A549 (cell line): ENCODE results near the gene ADGRL3. TPM values are rescaled to one million over a fixed set of nuclear protein-coding genes. Genes with fewer than 3 reads are reported as not detected.

Experiments used
- ATAC-seq, 2 experiments: fragments of 200-7000 bp in 1 of 2; fragments of >200 bp in 1 of 2; cut with Nextera tagmentation in 1 of 2; cut with Tn5 transposase in 1 of 2; 3 replicates each; pipeline versions ENCODE4 v1.8.0 to v1.9.1; 2018 to 2020; ENCODE audit warnings: mild to moderate bottlenecking in 1 of 2, moderate library complexity in 1 of 2
- CTCF ChIA-PET: fragments of 300-600 bp; sonication (Branson Sonifier 250); formaldehyde crosslinking; extraction: SDS; loops from one replicate; lab custom pipeline; 2021; ENCODE audit warnings: antibody characterized with exemption, inconsistent platforms; lab: Yijun Ruan, JAX
- POLR2A ChIA-PET: fragments of 350-600 bp; formaldehyde crosslinking; extraction: SDS; loops from one replicate; lab custom pipeline; 2021; ENCODE audit warnings: antibody characterized with exemption, inconsistent platforms; lab: Yijun Ruan, JAX
- DNase-seq, 2 experiments: peaks; one replicate each; pipeline versions ENCODE4 v3.0.0 to v3.0.0-alpha.2; 2011 to 2016; ENCODE audit warnings: low read depth in 1 of 2, low spot score in 1 of 2
- FAIRE-seq: peaks from 2 replicates; lab custom pipeline; 2011; peaks lifted over from hg19 to GRCh38; lab: Jason Lieb, UNC
- H3K27ac ChIP-seq, 2 experiments: fragments of >200 bp; sonication (Bioruptor Twin); formaldehyde crosslinking; 3 replicates each; pipeline ENCODE4 v1.5.1; 2016 to 2017
- H3K4me1 ChIP-seq: fragments of >200 bp; sonication (Bioruptor Twin); formaldehyde crosslinking; 3 replicates; pipeline ENCODE4 v1.6.1; 2016
- H3K4me2 ChIP-seq: fragments of >200 bp; sonication (Bioruptor Twin); formaldehyde crosslinking; 3 replicates; pipeline ENCODE4 v1.6.1; 2016
- H3K4me3 ChIP-seq: fragments of >200 bp; sonication (Bioruptor Twin); formaldehyde crosslinking; 3 replicates; pipeline ENCODE4 v1.5.1; 2016
- H3K9me3 ChIP-seq: fragments of >200 bp; sonication (Bioruptor Twin); formaldehyde crosslinking; 3 replicates; pipeline ENCODE4 v1.6.1; 2016
- BHLHE40 ChIP-seq: IDR thresholded peaks from 2 replicates; pipeline ENCODE4 v1.6.1; 2012; ENCODE audit warnings: low read depth, low read length, inconsistent platforms
- CBX2 ChIP-seq: fragments of 200-600 bp; sonication (generic); IDR thresholded peaks from 2 replicates; pipeline ENCODE4 v1.6.1; 2016; ENCODE audit warnings: low read depth, mild to moderate bottlenecking, borderline replicate concordance
- CBX8 ChIP-seq: fragments of 200-600 bp; sonication (generic); IDR thresholded peaks from 2 replicates; pipeline ENCODE4 v1.6.1; 2016
- E2F6 ChIP-seq: IDR thresholded peaks from 2 replicates; pipeline ENCODE4 v1.6.1; 2012; ENCODE audit warnings: low read depth, borderline replicate concordance
- EHMT2 ChIP-seq: fragments of 200-600 bp; sonication (generic); IDR thresholded peaks from 2 replicates; pipeline ENCODE4 v1.6.1; 2016; ENCODE audit warnings: antibody characterized with exemption, low read depth, mild to moderate bottlenecking, moderate library complexity
- EP300 ChIP-seq, 2 experiments: fragments of >200 bp; sonication (Bioruptor Twin); formaldehyde crosslinking; IDR thresholded peaks; 2 replicates in 1 of 2; 3 replicates in 1 of 2; pipeline ENCODE4 v1.6.1; 2016 to 2017
- FOXS1 ChIP-seq: fragments of 250-450 bp; sonication (Bioruptor Pico); IDR thresholded peaks from 2 replicates; pipeline ENCODE4 v1.5.0; 2020; ENCODE audit warnings: mild to moderate bottlenecking, moderate library complexity
- GATA3 ChIP-seq: IDR thresholded peaks from 2 replicates; pipeline ENCODE4 v1.6.1; 2012; ENCODE audit warnings: borderline replicate concordance
- HES2 ChIP-seq: fragments of >200 bp; sonication (Bioruptor Twin); formaldehyde crosslinking; IDR thresholded peaks from 2 replicates; pipeline ENCODE4 v1.6.1; 2016
- HEYL ChIP-seq: fragments of 250-450 bp; sonication (Bioruptor Pico); IDR thresholded peaks from 2 replicates; pipeline ENCODE4 v1.8.0; 2021; ENCODE audit warnings: mild to moderate bottlenecking, moderate library complexity
- HOXA7 ChIP-seq: fragments of 250-450 bp; sonication (Bioruptor Pico); IDR thresholded peaks from 2 replicates; pipeline ENCODE4 v1.5.0; 2020; ENCODE audit warnings: mild to moderate bottlenecking, moderate library complexity
- HOXB13 ChIP-seq: fragments of 250-450 bp; sonication (Bioruptor Pico); IDR thresholded peaks from 2 replicates; pipeline ENCODE4 v1.5.0; 2020; ENCODE audit warnings: low read depth, mild to moderate bottlenecking, moderate library complexity
- HOXB5 ChIP-seq: fragments of 250-450 bp; sonication (Bioruptor Pico); IDR thresholded peaks from 2 replicates; pipeline ENCODE4 v1.5.0; 2020; ENCODE audit warnings: mild to moderate bottlenecking, moderate library complexity
- JUN ChIP-seq, 2 experiments: fragments of >200 bp; sonication (Bioruptor Twin); formaldehyde crosslinking; IDR thresholded peaks; 2 replicates in 1 of 2; 3 replicates in 1 of 2; pipeline ENCODE4 v1.6.1; 2016 to 2017
- KDM1A ChIP-seq: fragments of 200-600 bp; sonication (generic); IDR thresholded peaks from 2 replicates; pipeline ENCODE4 v1.6.1; 2016; ENCODE audit warnings: low read depth, mild to moderate bottlenecking
- MAFK ChIP-seq: fragments of 450-650 bp; IDR thresholded peaks from 2 replicates; pipeline ENCODE4 v1.6.1; 2014; ENCODE audit not compliant: partially characterized antibody
- MYC ChIP-seq: IDR thresholded peaks from 2 replicates; pipeline ENCODE4 v1.6.1; 2012; ENCODE audit warnings: mild to moderate bottlenecking, inconsistent platforms, low read length, improper control_type of control experiment, borderline replicate concordance
- NFE2L2 ChIP-seq: fragments of 150-350 bp; conservative IDR thresholded peaks from 2 replicates; pipeline ENCODE4 v1.6.1; 2014; ENCODE audit warnings: low read length
- NR3C1 ChIP-seq: fragments of >200 bp; sonication (Bioruptor Twin); formaldehyde crosslinking; IDR thresholded peaks from 3 replicates; pipeline ENCODE4 v1.6.1; 2017
- POLR2A ChIP-seq: IDR thresholded peaks from 2 replicates; pipeline ENCODE4 v1.6.1; 2012; ENCODE audit warnings: mild to moderate bottlenecking, low read length
- RAD21 ChIP-seq, 2 experiments: fragments of >200 bp in 1 of 2; sonication (Bioruptor Twin) in 1 of 2; formaldehyde crosslinking in 1 of 2; IDR thresholded peaks in 1 of 2; conservative IDR thresholded peaks in 1 of 2; 2 replicates in 1 of 2; 3 replicates in 1 of 2; pipeline ENCODE4 v1.6.1; 2012 to 2018; ENCODE audit warnings: inconsistent platforms in 1 of 2
- RARB ChIP-seq: fragments of 250-450 bp; sonication (Bioruptor Pico); IDR thresholded peaks from 2 replicates; pipeline ENCODE4 v1.8.0; 2021; ENCODE audit warnings: mild to moderate bottlenecking, moderate library complexity
- SREBF2 ChIP-seq: fragments of 450-650 bp; IDR thresholded peaks from 2 replicates; pipeline ENCODE4 v1.6.1; 2014; ENCODE audit warnings: mild to moderate bottlenecking, moderate library complexity
- TFCP2L1 ChIP-seq: fragments of 250-450 bp; sonication (Bioruptor Pico); IDR thresholded peaks from 2 replicates; pipeline ENCODE4 v1.5.0; 2021; ENCODE audit warnings: mild to moderate bottlenecking
- TP53 ChIP-seq: fragments of 250-450 bp; sonication (Bioruptor Pico); IDR thresholded peaks from 2 replicates; pipeline ENCODE4 v1.5.0; 2021; ENCODE audit warnings: mild to moderate bottlenecking, moderate library complexity
- USF2 ChIP-seq: fragments of 450-650 bp; IDR thresholded peaks from 2 replicates; pipeline ENCODE4 v1.6.1; 2014; ENCODE audit warnings: antibody characterized with exemption
- WGBS: methylation state at CpG from one replicate; pipeline ENCODE4 v1.1.6; 2017; ENCODE audit errors: missing lambda C conversion rate; 5-methylcytosine and 5-hydroxymethylcytosine counted together
- polyA plus RNA-seq, 4 experiments: library from polyadenylated mRNA; depleted of rRNA in 3 of 4; stranded (reverse); fragments of >200 nt; fragmentation: RNase III in 1 of 4; extraction: RNeasy Plus Mini Kit Qiagen cat#74134 plus additional on column Dnase treatment in 1 of 4; gene quantifications; 2 replicates in 3 of 4; 3 replicates in 1 of 4; pipeline ENCODE4 v1.2.3, GENCODE V29; 2011 to 2017

The ADGRL3 gene
- polyA plus RNA-seq, 2 of the 4 experiments (the other 2 are of a cell fraction), result 0.05 to 0.12 TPM

GRCh38 chr4:62058571-62058970, 858.4 kb downstream of the ADGRL3 start:
- no peak overlapping the region for H3K4me2 ChIP-seq
- WGBS, result 5% methylated on average over 4 of the region's 4 CpGs
- H3K4me3 ChIP-seq, result no peak overlapping the region
- TF ChIP-seq HEYL (CRISPR knock-in tag) (no peak), NR3C1 (no peak), USF2 (no peak), EHMT2 (no peak)
- POLR2A ChIA-PET, result no interaction called here
- no peak overlapping the region for H3K27ac ChIP-seq
- FAIRE-seq (no peak), ATAC-seq (no peak), DNase-seq (no peak)
- no peaks in the 10 kb centered on the region for H3K9me3 ChIP-seq
- CTCF ChIA-PET, result no interaction called here
- H3K4me1 ChIP-seq, result no peaks in the 10 kb centered on the region

GRCh38 chr4:62070291-62070852, 870.2 kb downstream of the ADGRL3 start:
- POLR2A ChIA-PET, result no interaction called here
- H3K4me2 ChIP-seq, result no peak overlapping the region
- DNase-seq (no peak), ATAC-seq (no peak), FAIRE-seq (no peak)
- no peaks in the 10 kb centered on the region for H3K9me3 ChIP-seq
- H3K4me3 ChIP-seq, result no peak overlapping the region
- H3K27ac ChIP-seq, result no peak overlapping the region
- H3K4me1 ChIP-seq, result no peaks in the 10 kb centered on the region
- CTCF ChIA-PET, result no interaction called here
- 29% methylated on average over 7 of the region's 14 CpGs for WGBS
- no peak for TF ChIP-seq MYC
- TF ChIP-seq MAFK, result no peak
- no peak for TF ChIP-seq TFCP2L1 (CRISPR knock-in tag)
- no peak for TF ChIP-seq CBX8
- TF ChIP-seq POLR2A, result no peak
- no peak for TF ChIP-seq BHLHE40
- TF ChIP-seq CBX2, result no peak
- no peak for TF ChIP-seq HES2
- no peak for TF ChIP-seq NR3C1
- no peak for TF ChIP-seq HOXA7 (CRISPR knock-in tag)
- TF ChIP-seq FOXS1 (CRISPR knock-in tag), result no peak
- no peak for TF ChIP-seq KDM1A
- TF ChIP-seq JUN (IDR thresholded peaks at IDR 0.05), result no peak
- no peak for TF ChIP-seq NFE2L2
- no peak for TF ChIP-seq RARB
- TF ChIP-seq TP53 (CRISPR knock-in tag), result no peak
- no peak for TF ChIP-seq HOXB5 (CRISPR knock-in tag)
- no peak for TF ChIP-seq EP300 (IDR thresholded peaks at IDR 0.05)
- TF ChIP-seq HOXB13 (CRISPR knock-in tag), result no peak
- TF ChIP-seq SREBF2, result no peak

GRCh38 chr4:62075089-62075488, 875.0 kb downstream of the ADGRL3 start:
- Histone ChIP-seq H3K27ac (no peak overlapping the region), H3K4me2 (no peak overlapping the region), H3K9me3 (no peaks in the 10 kb centered on the region), H3K4me3 (no peak overlapping the region), H3K4me1 (no peaks in the 10 kb centered on the region)
- POLR2A ChIA-PET, result no interaction called here
- CTCF ChIA-PET, result no interaction called here
- TF ChIP-seq E2F6, result no peak
- TF ChIP-seq GATA3, result no peak
- no peak for TF ChIP-seq RAD21 (conservative IDR thresholded peaks at IDR 0.05 in 1 of 2, IDR thresholded peaks at IDR 0.05 in 1 of 2)
- no peak for TF ChIP-seq TFCP2L1 (CRISPR knock-in tag)
- TF ChIP-seq EHMT2, result no peak
- DNase-seq (no peak), ATAC-seq (no peak), FAIRE-seq (no peak)
- WGBS, result 25% methylated on average over 2 of the region's 2 CpGs
